OCI-LY7 (cell line): Measurements from ENCODE around the gene XPNPEP3.

Source experiments
- EZH2phosphoT487 ChIP-seq: fragments of 200-600 bp; sonication (generic); IDR thresholded peaks from 2 replicates; pipeline ENCODE4 v1.6.1; 2018; ENCODE audit warnings: low read depth, borderline replicate concordance, mild to moderate bottlenecking, mixed run types, antibody characterized with exemption, low read length, moderate library complexity, mixed read lengths
- TF ChIP-seq, protein P1 (sequence below): fragments of 200-600 bp; sonication (generic); conservative IDR thresholded peaks from 2 replicates; pipeline ENCODE4 v1.5.1; 2014; ENCODE audit warnings: mild to moderate bottlenecking, antibody characterized with exemption, low read length, moderate library complexity, mixed read lengths

DNA sequence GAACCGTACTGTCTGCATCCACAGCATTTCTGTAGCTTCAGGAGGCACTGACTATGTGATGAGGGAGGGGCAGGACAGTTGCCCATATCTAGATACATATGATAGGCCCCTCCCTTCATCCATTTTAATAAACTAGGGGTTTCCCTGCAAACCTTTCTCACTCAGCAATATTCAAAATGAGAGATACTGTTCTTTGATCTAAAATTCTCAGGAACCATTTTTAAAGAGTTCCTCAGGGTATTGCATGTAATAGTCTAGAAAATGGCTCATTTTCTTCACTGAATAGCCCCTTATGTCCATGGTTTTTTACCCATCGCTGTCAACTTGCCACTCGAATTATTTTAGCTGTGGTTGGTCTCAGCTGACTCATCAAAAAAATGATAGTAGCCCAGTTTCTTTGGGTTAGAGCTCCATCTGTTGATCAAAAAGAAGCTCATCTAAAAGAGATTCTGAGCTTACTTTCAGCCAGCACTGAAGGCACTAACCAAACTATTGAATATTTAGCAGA is 42.0 kb downstream of the XPNPEP3 start:
- TF ChIP-seq, protein P1, sequence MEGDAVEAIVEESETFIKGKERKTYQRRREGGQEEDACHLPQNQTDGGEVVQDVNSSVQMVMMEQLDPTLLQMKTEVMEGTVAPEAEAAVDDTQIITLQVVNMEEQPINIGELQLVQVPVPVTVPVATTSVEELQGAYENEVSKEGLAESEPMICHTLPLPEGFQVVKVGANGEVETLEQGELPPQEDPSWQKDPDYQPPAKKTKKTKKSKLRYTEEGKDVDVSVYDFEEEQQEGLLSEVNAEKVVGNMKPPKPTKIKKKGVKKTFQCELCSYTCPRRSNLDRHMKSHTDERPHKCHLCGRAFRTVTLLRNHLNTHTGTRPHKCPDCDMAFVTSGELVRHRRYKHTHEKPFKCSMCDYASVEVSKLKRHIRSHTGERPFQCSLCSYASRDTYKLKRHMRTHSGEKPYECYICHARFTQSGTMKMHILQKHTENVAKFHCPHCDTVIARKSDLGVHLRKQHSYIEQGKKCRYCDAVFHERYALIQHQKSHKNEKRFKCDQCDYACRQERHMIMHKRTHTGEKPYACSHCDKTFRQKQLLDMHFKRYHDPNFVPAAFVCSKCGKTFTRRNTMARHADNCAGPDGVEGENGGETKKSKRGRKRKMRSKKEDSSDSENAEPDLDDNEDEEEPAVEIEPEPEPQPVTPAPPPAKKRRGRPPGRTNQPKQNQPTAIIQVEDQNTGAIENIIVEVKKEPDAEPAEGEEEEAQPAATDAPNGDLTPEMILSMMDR = peak; percentile 87
- TF ChIP-seq EZH2phosphoT487 = no peak
